Activated CD4-positive, alpha-beta T cell treated with anti-CD3 and anti-CD28 coated beads for 48 hours (primary cell): ENCODE results near the gene LGALS12.

Experiments used
- DNase-seq: peaks from one replicate; pipeline ENCODE4 v3.0.0-alpha.2; 2020

The LGALS12 gene

DNA sequence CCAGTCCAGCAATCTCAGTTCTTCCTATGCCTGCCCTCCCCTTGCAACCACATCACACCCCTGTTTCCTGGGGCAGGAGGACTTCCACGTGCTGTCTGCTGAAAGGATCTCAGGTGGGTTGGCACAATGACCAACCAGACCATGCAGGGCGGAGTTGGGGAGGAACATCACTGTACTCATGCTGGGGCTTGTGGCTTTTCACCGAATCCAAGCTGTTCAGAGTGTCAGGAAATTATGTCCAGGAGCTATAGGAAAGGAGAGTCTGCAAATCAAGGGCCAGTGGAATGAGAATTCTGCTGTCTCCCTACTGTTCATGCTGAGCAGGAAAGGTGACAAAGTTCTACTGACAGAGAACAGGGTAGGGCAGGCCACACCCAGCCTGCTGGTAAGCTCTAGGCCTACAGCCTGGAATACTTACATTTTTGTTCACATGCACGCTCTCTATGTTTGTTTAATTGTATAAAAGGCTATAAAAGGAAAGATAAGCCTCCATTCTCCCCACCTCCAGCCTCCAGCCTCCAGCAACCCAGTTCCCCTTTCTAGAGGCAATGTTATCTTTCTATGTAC, 59.0 kb downstream of the LGALS12 start:
- DNase-seq: no peak
